Glomerular visceral epithelial cell (primary cell): ENCODE results near the gene ADGRB2.
A peak's percentile ranks its signal among the peaks of the same experiment; 100 is the strongest.
"Not testable (repeated sequence)": the region's sequence is repeated elsewhere in the genome, so short reads cannot be mapped to it uniquely, and the experiment has no call there.

Experiments
- DNase-seq: peaks from one replicate; pipeline ENCODE4 v3.0.0-alpha.2; 2016; ENCODE audit errors: extremely low spot score

ADGRB2 gene

GRCh38 chr1:31727195-31727594 lies 36.9 kb downstream of the ADGRB2 start:
- no peak for DNase-seq

DNA sequence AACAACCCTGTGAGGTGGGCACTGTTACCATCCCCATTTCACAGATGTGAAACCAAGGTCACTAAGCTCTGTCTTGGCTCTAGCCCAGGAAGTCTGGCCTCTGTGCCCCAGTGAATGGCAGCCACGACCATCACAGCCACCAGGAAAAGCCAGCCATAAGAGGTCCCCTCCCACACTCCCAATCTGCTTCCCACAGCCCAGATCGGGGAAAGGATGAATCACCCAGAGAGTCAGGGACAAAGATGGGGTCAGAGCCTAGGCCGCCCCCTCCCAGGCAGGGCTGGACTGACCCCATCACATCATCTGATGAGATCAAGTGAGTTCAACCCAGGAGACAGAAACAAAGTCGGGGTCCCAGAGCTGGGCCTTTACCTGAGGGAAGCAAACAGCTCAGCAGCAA lies 37.4 kb downstream of the ADGRB2 start:
- DNase-seq = no peak

- DNase-seq = peak; percentile 62
These were observed 38.2 kb downstream of the ADGRB2 start for GRCh38 chr1:31725777-31726535.

DNA sequence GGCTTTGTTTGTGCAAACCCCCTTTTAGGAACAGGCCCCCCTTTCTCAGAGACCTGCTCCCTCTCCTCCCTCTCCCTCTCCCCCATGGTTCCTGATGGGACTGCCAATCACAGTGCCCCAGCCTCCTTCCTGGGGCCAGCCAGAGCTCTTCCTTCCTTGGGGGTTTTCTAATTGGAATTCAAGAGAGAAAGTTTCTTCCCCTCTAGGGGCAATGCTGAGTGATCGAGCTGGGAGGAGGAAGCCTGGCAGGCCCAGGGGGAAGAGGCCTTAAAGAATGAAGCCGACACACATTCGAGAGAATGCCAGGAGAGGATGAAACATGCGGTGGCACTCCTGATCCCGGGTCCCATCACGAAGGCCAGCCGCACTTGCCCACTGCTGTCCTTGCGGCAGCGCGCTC lies 39.0 kb downstream of the ADGRB2 start:
- no peak for DNase-seq

- DNase-seq = peak; percentile 74
These were observed 40.2 kb downstream of the ADGRB2 start for GRCh38 chr1:31723828-31724359.

GRCh38 chr1:31718327-31718897 lies 45.7 kb downstream of the ADGRB2 start:
- no peak for DNase-seq

- DNase-seq = no peak
These were observed 46.8 kb downstream of the ADGRB2 start for GRCh38 chr1:31717341-31717740.

GRCh38 chr1:31715873-31716220 lies 48.3 kb downstream of the ADGRB2 start:
- no peak for DNase-seq

DNA sequence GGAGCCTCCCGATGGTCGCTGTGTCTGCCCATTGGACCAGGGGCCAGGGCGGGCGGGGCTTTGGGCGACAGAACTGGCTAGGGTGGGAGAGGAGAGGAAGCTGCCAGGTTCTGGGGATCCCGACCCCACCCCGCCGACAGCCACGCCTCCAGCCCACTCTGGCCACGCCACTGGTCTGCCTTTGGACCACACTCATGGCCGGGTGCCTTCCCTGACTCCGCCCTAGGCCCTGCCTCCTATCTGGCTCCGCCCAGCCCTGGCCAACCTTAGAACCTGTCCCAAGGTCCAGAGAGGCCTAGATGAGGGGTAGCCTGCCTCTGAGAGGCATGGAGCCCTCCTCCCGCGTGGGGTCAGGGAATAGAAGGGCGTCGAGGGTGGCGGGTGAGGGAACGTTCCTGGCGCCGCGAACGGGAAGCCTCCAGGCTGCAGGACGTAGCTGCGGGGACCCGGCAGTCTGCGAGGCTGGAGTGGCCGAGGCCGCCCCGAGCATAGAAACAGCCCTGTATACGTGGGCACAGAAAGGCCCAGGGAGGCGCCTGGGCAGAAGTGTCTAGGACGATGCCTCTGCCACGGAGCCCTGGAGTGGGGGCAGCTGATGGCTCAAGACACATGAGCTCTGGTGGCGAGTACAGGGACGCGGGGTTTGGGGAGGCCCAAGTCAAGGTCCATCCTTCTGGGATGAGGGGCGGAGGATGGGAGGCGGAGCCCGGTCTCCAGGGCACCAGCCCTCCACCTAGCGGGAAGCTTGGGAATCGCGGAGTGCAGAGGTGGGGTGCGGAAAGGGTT lies 48.9 kb downstream of the ADGRB2 start:
- DNase-seq = peak; percentile 87

- DNase-seq = peak; percentile 68
These were observed 49.6 kb downstream of the ADGRB2 start for GRCh38 chr1:31714442-31715086.

DNA sequence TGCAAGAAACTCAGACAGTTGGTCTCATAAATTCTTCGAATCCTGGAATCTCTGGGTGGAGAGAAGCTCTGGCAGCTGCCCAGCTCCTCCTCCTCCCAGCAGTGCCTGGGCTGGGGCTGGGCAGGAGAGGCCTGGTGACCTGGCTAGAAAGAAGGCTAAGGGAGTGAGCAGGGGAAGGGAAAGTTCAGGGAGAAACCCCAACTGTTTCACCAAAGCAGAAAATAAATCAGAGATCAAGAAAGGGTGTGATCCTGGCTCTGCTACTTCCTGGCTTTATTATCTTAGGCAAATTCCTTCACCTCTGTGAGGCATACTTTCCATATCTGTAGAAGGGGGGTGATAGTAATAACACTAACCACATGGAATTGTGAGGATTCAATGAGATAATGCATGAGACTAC lies 51.5 kb downstream of the ADGRB2 start:
- DNase-seq = peak; percentile 94

DNA sequence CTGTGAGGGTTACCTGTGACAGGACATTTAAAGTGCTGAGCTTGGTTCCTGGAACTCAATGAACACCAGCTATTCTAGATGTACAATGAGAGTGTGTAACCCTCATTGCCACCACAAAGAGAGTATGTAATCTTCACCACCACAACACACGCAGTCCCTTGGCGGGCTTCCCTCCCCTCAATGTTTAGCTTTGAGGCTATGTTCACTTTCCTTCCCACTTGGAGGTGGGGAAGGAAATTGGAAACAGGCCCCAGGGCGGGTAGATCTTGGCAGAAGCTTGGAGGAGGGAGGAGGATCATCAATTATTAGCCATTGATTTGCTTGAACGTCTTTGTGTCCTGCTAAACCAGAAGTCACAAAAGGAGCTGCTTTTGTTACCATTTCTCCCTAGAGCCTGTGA lies 52.1 kb downstream of the ADGRB2 start:
- peak; percentile 68 for DNase-seq

GRCh38 chr1:31708324-31708723 lies 55.8 kb downstream of the ADGRB2 start:
- no peak for DNase-seq

DNA sequence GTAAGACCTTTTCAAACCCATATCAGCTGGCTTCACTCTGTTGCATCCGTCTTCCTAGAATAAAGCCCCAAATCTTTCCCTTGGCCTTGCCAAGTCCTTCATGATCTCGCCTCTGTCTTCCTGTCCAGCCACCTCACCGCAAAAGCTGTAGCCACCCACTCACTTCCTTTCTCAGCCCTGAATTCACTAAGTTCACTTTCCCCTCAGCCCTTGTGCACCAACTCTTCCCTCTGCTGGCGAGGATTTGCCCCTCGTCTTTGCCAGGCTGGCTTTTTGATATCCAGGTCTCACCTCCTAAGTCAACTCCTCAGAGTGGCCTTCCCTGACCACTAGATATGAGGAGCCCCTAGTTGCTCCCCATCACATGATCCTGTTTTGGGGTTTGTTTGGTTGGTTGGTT lies 56.4 kb downstream of the ADGRB2 start:
- peak; percentile 72 for DNase-seq

DNA sequence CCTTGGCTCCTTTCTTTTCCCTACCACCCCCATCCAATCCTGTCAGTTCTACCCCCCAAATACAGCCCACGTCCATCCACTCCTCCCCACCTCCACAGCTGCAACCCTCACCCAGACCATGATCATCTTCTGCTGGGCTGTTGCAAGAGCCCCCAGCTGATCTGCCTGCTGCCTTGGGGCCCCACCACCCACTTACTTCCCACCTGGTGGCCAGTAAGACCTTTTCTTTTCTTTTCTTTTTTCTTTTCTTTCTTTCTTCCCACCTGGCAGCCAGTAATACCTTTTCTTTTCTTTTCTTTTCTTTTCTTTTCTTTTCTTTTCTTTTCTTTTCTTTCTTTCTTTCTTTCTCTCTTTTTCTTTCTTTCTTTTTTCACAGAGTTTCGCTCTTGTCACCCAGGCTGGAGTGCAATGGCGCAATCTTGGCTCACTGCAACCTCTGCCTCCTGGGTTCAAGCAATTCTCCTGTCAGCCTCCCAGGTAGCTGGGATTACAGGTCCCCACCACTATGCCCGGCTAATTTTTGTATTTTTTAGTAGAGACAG lies 57.0 kb downstream of the ADGRB2 start:
- not testable (repeated sequence) for DNase-seq

GRCh38 chr1:31706384-31707058 lies 57.6 kb downstream of the ADGRB2 start:
- DNase-seq = no peak

GRCh38 chr1:31705080-31705866 lies 58.9 kb downstream of the ADGRB2 start:
- peak; percentile 60 for DNase-seq

- peak; percentile 29 for DNase-seq
These were observed 59.7 kb downstream of the ADGRB2 start for GRCh38 chr1:31704271-31705079.

DNA sequence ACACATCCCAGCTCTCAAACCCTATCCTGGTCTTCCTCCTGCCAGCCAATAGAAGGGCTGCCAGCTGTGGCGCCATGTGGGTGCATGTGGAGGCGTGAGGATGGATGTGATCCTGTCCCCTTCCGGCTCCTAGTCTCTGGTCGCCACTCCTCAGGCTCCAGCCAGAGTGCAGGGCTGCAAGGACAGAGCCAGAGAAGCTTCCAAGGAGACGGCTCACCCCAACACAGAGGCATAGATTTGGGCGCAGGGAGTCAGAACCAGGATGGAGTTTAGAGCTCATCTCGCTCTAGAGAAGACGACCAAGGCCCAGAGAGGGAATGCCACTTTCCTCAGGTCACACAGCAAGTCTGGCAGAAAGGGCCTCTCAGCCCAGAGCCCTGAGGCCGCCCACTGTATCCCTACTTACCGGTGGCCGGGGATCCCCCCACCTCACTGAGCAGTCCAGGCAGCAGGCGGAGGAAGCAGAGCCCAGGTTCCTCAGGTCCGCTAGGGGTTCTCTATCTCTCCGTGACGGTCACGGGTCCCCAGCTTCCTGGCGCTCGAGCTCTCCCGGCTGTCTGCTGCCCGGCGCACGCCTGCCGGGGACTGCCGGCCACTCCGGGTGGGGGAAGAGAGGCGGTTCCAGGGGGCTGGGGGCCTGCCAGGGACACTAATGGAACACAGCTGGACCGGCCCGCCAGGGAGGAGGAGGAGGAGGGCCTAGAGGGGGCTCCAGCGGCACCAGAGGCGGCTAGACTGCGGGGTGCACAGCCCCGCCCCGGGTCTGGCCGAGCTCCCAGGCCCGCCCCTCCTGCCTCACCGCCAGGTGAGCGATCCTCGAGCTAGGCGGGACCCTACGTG lies 60.5 kb downstream of the ADGRB2 start, which contains the start of gene COL16A1:
Gene COL16A1 (minus strand): TSS at position 587 of the 840 bp plus-strand sequence. CDS start 1,824 bp downstream, outside the sequence.
- DNase-seq = peak; percentile 35
